Measurements from ENCODE around the gene ADRB2.

Gene ADRB2

DNA sequence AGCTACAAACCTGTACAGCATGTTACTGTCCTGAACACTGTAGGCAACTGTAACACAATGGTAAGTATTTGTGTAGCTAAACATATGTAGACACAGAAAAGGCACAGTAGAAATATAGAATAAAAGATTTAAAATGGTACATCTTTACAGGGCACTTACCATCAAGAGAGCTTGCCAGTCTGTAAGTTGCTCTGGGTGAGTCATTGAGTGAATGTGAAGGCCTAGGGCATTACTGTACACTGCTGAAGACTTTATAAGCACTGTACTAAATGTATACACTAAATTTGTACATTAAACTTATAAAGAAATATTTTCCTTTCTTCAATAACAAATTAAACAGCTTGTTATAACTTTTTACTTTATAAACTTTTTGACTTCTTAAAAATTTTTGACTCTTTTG lies 20.5 kb downstream of the ADRB2 start:
- Histone ChIP-seq H3K27ac (ENCODE audit: low read depth, low read length, poor library complexity, severe bottlenecking) (no peak overlapping the region), H3K4me3 (ENCODE audit: low read depth, low read length, poor library complexity, severe bottlenecking) (no peak overlapping the region), H3K4me2 (ENCODE audit: low read length) (no peak overlapping the region), H3K9ac (ENCODE audit: low read length) (no peak overlapping the region), H3K27me3 (ENCODE audit: insufficient read depth, low read length) (no peaks in the 10 kb centered on the region), H3K9me2 (ENCODE audit: low read depth, low read length) (no peaks in the 10 kb centered on the region), H3F3A (ENCODE audit: insufficient read depth, low read length) (no peaks in the 10 kb centered on the region), H3K4me1 (ENCODE audit: insufficient read depth, low read length, severe bottlenecking) (no peaks in the 10 kb centered on the region), H3K36me3 (ENCODE audit: insufficient read depth, low read length) (no peaks in the 10 kb centered on the region), H3K9me3 (ENCODE audit: low read length) (no peaks in the 10 kb centered on the region), H4K20me1 (ENCODE audit: insufficient read depth, low read length) (no peaks in the 10 kb centered on the region), H3K79me2 (ENCODE audit: insufficient read depth, low read length) (no peaks in the 10 kb centered on the region), H2AFZ (ENCODE audit: low read length) (no peak overlapping the region)
- no peak for TF ChIP-seq EZH2 (IDR thresholded peaks at IDR 0.05; ENCODE audit: borderline replicate concordance, low read length)
- TF ChIP-seq, protein P1, sequence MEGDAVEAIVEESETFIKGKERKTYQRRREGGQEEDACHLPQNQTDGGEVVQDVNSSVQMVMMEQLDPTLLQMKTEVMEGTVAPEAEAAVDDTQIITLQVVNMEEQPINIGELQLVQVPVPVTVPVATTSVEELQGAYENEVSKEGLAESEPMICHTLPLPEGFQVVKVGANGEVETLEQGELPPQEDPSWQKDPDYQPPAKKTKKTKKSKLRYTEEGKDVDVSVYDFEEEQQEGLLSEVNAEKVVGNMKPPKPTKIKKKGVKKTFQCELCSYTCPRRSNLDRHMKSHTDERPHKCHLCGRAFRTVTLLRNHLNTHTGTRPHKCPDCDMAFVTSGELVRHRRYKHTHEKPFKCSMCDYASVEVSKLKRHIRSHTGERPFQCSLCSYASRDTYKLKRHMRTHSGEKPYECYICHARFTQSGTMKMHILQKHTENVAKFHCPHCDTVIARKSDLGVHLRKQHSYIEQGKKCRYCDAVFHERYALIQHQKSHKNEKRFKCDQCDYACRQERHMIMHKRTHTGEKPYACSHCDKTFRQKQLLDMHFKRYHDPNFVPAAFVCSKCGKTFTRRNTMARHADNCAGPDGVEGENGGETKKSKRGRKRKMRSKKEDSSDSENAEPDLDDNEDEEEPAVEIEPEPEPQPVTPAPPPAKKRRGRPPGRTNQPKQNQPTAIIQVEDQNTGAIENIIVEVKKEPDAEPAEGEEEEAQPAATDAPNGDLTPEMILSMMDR (IDR thresholded peaks at IDR 0.05; ENCODE audit: low read length), result no peak

DNA sequence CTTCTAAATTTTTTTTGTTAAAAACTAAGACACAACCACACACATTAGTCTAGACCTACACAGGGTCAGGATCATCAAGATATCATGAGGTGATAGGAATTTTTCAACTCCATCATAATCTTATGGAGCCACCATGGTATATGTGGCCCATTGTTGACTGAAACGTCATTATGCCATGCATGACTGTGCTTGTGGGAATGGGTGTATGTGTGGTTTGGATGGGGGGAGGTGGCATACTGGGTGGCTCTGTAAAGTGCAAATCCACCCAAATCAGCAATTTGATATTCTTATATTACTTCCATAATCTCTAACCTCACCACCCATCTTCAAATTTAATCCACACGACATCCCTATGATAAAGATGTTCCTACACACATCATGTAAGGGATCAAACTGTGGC lies 21.0 kb downstream of the ADRB2 start:
- Histone ChIP-seq H3K36me3 (ENCODE audit: insufficient read depth, low read length) (no peaks in the 10 kb centered on the region), H3K9me3 (ENCODE audit: low read length) (no peaks in the 10 kb centered on the region), H3K9ac (ENCODE audit: low read length) (no peak overlapping the region), H3F3A (ENCODE audit: insufficient read depth, low read length) (no peaks in the 10 kb centered on the region), H3K27me3 (ENCODE audit: insufficient read depth, low read length) (no peaks in the 10 kb centered on the region), H3K4me1 (ENCODE audit: insufficient read depth, low read length, severe bottlenecking) (no peaks in the 10 kb centered on the region), H3K9me2 (ENCODE audit: low read depth, low read length) (no peaks in the 10 kb centered on the region), H4K20me1 (ENCODE audit: insufficient read depth, low read length) (no peaks in the 10 kb centered on the region), H2AFZ (ENCODE audit: low read length) (no peak overlapping the region), H3K27ac (ENCODE audit: low read depth, low read length, poor library complexity, severe bottlenecking) (no peak overlapping the region), H3K79me2 (ENCODE audit: insufficient read depth, low read length) (no peaks in the 10 kb centered on the region), H3K4me2 (ENCODE audit: low read length) (no peak overlapping the region), H3K4me3 (ENCODE audit: low read depth, low read length, poor library complexity, severe bottlenecking) (no peak overlapping the region)
- TF ChIP-seq, protein P1 (IDR thresholded peaks at IDR 0.05; ENCODE audit: low read length), result no peak
- no peak for TF ChIP-seq EZH2 (IDR thresholded peaks at IDR 0.05; ENCODE audit: borderline replicate concordance, low read length)

DNA sequence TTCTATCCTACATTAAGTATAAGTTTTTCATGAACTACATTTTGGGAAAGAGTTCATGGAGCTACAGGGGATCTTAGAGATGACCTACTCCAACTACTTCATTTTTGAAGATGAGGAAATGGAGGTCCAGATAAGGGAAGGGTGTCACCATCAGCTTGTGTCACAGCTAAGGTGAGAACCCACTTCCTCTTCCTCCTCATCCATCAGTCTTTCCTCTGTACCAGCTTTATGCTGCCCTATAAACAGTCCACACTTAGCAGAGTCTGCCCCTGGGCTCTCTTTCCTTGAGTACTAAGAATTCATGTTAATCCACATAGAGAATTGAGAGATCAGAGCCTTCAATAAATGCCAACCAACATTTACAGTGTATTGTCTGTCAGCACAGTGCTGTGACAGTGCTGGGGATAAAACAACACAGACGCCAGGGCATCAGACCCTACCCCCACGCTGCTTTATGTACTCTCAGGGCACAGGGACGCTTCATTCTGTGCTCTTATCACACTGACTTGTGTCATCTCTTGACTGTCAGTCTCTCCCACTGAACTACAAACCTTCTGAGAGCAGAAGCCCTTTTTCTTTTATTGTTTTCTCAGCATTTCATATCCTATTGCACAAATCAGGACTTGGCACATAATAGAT lies 22.1 kb downstream of the ADRB2 start:
- no peaks in the 10 kb centered on the region for H3K27me3 ChIP-seq (ENCODE audit: insufficient read depth, low read length)
- H4K20me1 ChIP-seq (ENCODE audit: insufficient read depth, low read length), result no peaks in the 10 kb centered on the region
- no peaks in the 10 kb centered on the region for H3K4me1 ChIP-seq (ENCODE audit: insufficient read depth, low read length, severe bottlenecking)
- H3K36me3 ChIP-seq (ENCODE audit: insufficient read depth, low read length), result no peaks in the 10 kb centered on the region
- no peak overlapping the region for H3K4me2 ChIP-seq (ENCODE audit: low read length)
- H2AFZ ChIP-seq (ENCODE audit: low read length), result no peak overlapping the region
- H3K9me3 ChIP-seq (ENCODE audit: low read length), result no peaks in the 10 kb centered on the region
- no peak overlapping the region for H3K9ac ChIP-seq (ENCODE audit: low read length)
- TF ChIP-seq, protein P1 (IDR thresholded peaks at IDR 0.05; ENCODE audit: low read length), result no peak
- no peak for TF ChIP-seq EZH2 (IDR thresholded peaks at IDR 0.05; ENCODE audit: borderline replicate concordance, low read length)
- H3K9me2 ChIP-seq (ENCODE audit: low read depth, low read length), result no peaks in the 10 kb centered on the region
- no peaks in the 10 kb centered on the region for H3F3A ChIP-seq (ENCODE audit: insufficient read depth, low read length)
- H3K4me3 ChIP-seq (ENCODE audit: low read depth, low read length, poor library complexity, severe bottlenecking), result no peak overlapping the region
- H3K27ac ChIP-seq (ENCODE audit: low read depth, low read length, poor library complexity, severe bottlenecking), result no peak overlapping the region
- no peaks in the 10 kb centered on the region for H3K79me2 ChIP-seq (ENCODE audit: insufficient read depth, low read length)
